DND-41 (cell line): ENCODE data around the gene ATP9A.

Source experiments
- EZH2 ChIP-seq: IDR thresholded peaks from 3 replicates; pipeline ENCODE4 v1.6.1; 2012; ENCODE audit warnings: borderline replicate concordance, low read depth, mild to moderate bottlenecking, moderate library complexity, low read length, inconsistent platforms; ENCODE audit not compliant: severe bottlenecking
- TF ChIP-seq, protein P1 (sequence below): IDR thresholded peaks from 2 replicates; pipeline ENCODE4 v1.5.1; 2012; ENCODE audit warnings: borderline replicate concordance, low read length, moderate library complexity, mild to moderate bottlenecking; ENCODE audit not compliant: poor library complexity, severe bottlenecking; ENCODE audit errors: extremely low read depth

DNA sequence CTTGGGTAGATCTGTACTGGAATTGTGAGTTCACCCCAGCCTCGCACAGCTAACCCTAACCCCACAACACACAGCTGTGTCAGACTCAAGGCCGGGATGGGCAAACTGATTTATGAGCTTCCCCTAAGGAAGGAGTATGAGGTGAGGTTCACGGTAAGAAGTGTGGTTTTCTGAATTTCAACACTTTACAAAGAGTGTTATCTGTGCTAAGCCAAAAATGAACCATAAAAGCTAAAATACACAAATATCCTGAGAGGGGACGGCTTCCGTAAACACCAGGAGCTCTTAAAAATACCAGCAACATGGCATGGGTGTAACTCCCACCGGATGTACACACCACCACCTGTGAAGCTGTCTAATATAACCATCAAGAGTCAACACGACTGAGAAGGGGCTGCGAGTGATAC lies 101.2 kb downstream of the ATP9A start:
- TF ChIP-seq, protein P1, sequence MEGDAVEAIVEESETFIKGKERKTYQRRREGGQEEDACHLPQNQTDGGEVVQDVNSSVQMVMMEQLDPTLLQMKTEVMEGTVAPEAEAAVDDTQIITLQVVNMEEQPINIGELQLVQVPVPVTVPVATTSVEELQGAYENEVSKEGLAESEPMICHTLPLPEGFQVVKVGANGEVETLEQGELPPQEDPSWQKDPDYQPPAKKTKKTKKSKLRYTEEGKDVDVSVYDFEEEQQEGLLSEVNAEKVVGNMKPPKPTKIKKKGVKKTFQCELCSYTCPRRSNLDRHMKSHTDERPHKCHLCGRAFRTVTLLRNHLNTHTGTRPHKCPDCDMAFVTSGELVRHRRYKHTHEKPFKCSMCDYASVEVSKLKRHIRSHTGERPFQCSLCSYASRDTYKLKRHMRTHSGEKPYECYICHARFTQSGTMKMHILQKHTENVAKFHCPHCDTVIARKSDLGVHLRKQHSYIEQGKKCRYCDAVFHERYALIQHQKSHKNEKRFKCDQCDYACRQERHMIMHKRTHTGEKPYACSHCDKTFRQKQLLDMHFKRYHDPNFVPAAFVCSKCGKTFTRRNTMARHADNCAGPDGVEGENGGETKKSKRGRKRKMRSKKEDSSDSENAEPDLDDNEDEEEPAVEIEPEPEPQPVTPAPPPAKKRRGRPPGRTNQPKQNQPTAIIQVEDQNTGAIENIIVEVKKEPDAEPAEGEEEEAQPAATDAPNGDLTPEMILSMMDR, result no peak
- TF ChIP-seq EZH2, result no peak
